ENCODE measurements around the gene LRRC52.

Gene LRRC52

DNA sequence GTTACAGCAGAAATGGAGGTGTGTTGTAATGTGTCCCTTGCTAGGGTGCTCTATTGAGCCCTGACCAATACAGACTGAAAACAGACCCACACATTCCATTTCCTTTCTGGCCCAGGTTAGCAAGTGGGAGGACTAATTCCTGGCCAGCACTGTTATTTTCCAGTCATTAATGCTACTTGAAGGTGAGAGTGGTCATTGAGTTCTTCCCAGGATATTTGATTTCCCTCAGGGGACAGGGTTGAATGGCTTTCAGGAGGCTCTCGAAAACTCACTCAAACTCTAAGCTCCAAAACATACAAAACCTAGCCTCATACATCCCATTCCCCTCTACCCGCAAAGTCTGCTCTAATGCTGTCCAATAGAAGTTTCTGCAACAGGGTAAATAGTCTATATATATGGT is 6.2 kb downstream of the LRRC52 start:
- peaks cover 22% of the 10 kb centered on the region for H3K27me3 Mint-ChIP-seq
- H3K9me3 Mint-ChIP-seq, result no peaks in the 10 kb centered on the region
- H3K27ac Mint-ChIP-seq, result no peak overlapping the region
- no peak overlapping the region for H3K4me3 Mint-ChIP-seq
- no peaks in the 10 kb centered on the region for H3K36me3 Mint-ChIP-seq (ENCODE audit: low read depth)
- intact Hi-C loops (cut with micrococcal nuclease), result no loop called here
- H3K4me1 Mint-ChIP-seq (ENCODE audit: low read depth), result no peaks in the 10 kb centered on the region

DNA sequence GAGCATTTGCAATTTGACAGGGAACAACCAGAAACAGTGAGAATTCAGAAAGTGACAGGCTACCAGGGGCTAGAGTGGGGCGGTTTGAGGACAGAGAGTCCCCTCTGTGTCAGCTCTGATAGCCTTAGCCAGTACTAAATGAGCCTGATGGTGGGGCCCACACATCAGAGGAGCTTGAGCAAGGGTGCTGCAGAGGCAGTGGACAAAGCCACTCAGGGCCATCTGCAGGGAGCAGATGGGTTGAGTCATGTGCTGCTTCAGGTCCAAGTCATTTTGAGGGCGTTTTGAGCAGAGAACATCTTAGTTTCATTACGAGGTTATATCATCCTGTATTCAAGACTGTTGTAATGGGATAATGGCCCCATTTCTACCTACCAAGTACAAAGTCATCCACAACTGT is 7.7 kb downstream of the LRRC52 start:
- Mint-ChIP-seq H3K4me3 (no peak overlapping the region), H3K27ac (no peak overlapping the region), H3K4me1 (ENCODE audit: low read depth) (no peaks in the 10 kb centered on the region), H3K27me3 (peaks cover 16% of the 10 kb centered on the region), H3K36me3 (ENCODE audit: low read depth) (no peaks in the 10 kb centered on the region), H3K9me3 (no peaks in the 10 kb centered on the region)
- intact Hi-C loops (cut with micrococcal nuclease), result no loop called here

DNA sequence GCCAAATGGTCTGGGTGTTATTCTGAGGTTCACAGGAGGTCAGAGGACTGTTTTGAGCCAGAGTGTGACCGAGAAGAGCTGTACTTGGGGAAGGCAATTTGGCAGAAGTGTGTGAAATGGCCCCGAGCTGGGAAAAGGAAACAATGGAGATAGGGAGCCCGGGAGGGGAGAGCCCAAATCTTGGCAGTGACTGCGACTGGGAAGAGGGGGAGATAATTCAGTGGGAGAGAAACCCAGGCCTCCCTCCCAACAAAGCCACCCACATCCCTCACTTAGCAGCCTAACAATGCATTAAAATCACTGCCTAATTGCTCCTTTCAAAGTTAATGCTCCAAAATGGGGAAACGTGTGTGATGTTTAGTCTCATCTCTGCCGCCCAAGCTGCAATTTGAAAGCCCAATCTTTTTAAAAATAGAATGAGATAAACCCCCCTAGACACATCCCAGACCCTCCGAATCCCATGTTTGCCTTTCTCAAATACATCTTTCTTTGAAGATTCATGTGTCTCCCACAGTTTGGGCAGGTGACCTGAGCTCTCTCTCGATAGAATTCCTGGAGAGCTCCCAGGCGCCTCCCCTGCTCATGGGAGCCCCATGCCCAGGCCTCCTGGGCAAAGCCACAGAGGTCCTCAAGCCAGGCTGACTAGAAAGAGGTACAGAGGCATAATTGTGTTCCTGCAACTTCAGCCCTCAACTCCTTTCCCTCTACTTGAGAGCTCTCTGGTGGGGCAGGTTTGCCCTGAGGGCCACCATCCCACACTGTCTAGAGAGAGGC is 17.3 kb downstream of the LRRC52 start:
- Mint-ChIP-seq H3K9me3 (no peaks in the 10 kb centered on the region), H3K27me3 (peaks cover 36% of the 10 kb centered on the region)

DNA sequence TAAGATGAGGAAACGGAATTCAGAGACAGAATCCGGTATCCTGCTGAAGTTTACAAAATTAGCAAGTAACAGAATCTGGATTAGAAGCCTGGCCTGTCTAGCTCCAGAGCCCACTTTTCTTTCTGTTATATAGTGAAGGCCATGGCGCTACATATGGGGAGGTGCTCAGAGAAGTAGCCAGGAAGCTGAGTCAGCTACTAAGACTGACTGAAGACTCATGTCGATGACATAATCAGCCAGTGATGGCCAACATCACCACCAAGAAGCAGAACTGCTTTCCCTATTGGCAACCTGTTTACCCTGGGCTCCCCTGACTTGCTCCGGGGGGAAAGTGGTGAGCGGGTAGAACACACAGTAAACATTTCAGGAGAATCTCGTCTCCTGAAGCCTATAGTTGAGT is 18.8 kb downstream of the LRRC52 start:
- Mint-ChIP-seq H3K4me1 (ENCODE audit: low read depth) (no peaks in the 10 kb centered on the region), H3K27ac (no peak overlapping the region), H3K27me3 (peaks cover 39% of the 10 kb centered on the region), H3K4me3 (no peak overlapping the region), H3K36me3 (ENCODE audit: low read depth) (no peaks in the 10 kb centered on the region), H3K9me3 (no peaks in the 10 kb centered on the region)
- intact Hi-C loops (cut with micrococcal nuclease), result no loop called here

More for the DNA sequence above, 17.3 kb downstream of the LRRC52 start:
- no peaks in the 10 kb centered on the region for H3K36me3 Mint-ChIP-seq (ENCODE audit: low read depth)
- H3K4me3 Mint-ChIP-seq, result no peak overlapping the region
- intact Hi-C loops (cut with micrococcal nuclease), result no loop called here
- no peaks in the 10 kb centered on the region for H3K4me1 Mint-ChIP-seq (ENCODE audit: low read depth)
- H3K27ac Mint-ChIP-seq, result no peak overlapping the region

DNA sequence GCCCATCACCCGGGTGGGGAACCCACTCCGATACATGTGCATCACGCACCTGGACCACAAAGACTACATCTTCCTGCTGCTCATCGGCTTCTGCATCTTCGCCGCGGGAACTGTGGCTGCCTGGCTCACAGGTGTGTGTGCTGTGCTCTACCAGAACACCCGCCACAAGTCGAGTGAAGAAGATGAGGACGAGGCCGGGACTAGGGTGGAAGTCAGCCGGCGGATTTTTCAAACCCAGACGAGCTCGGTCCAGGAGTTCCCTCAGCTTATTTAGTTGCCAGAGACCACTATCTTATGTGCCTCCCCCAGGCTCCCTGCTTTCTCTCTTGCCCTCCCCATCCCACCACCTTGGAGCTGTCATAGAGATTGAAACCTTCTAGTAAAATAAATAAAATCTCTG is 19.8 kb downstream of the LRRC52 start:
- H3K27ac Mint-ChIP-seq, result no peak overlapping the region
- intact Hi-C loops (cut with micrococcal nuclease), result no loop called here
- H3K4me1 Mint-ChIP-seq (ENCODE audit: low read depth), result no peaks in the 10 kb centered on the region
- no peaks in the 10 kb centered on the region for H3K36me3 Mint-ChIP-seq (ENCODE audit: low read depth)
- H3K27me3 Mint-ChIP-seq, result peaks cover 35% of the 10 kb centered on the region
- H3K4me3 Mint-ChIP-seq, result no peak overlapping the region
- H3K9me3 Mint-ChIP-seq, result no peaks in the 10 kb centered on the region

DNA sequence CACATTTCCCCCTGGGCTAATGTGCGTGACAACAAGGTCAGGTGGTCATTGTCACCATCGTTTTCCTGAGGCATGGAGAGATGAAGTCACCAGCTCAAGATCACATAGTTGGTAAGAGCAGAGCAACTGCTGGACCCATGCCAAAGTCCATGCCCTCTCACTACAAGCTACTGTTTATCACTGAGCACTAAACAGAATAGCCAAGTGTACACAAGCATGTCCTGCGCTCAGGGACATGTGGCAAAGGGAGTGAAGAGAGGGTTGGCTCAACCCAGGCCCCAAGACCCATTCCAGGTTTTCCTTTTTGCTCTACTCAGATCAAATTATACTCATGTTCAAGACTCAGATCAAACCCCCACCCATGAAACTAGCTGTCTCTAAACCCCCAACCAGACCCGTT is 20.8 kb downstream of the LRRC52 start:
- intact Hi-C loops (cut with micrococcal nuclease), result no loop called here

DNA sequence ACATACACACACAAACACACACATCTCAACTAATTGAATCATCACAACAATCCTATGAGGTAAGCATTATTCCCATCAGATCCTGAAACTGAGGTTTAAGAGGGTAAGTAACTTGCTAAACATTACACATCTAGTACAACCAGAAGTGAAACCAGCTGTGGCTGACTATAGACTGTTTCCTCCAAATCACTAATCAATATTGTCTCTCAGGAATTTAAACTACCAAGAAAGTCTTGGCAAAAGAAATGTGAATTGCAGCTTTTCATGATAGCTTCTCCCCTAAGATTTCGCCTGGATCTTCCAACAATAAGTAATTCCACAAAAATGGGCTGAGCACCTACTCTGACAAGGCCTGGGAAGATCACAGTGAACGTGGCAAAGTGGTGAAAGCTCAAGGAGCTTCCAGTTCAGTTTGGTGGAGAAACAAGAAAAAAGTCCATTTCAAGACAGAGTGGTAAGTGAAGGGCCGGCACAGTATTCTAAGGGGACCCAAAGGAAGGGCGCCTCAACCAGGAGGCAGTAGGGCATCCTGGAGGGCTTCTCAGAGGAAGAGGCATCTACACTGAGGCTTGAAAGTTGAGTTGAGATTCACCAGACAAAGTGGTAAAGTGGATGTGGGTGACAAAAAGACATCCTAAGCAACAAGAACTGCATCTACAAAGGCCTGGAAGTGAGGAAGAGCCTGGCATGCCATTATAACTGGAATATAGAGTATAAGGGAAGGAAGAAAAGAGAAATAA is 22.1 kb downstream of the LRRC52 start:
- intact Hi-C loops (cut with micrococcal nuclease), result no loop called here
- Mint-ChIP-seq H3K27me3 (peaks cover 28% of the 10 kb centered on the region), H3K9me3 (no peaks in the 10 kb centered on the region), H3K27ac (no peak overlapping the region), H3K4me3 (no peak overlapping the region), H3K4me1 (ENCODE audit: low read depth) (no peaks in the 10 kb centered on the region), H3K36me3 (ENCODE audit: low read depth) (no peaks in the 10 kb centered on the region)

More for the DNA sequence above, 20.8 kb downstream of the LRRC52 start:
- Mint-ChIP-seq H3K4me3 (no peak overlapping the region), H3K4me1 (ENCODE audit: low read depth) (no peaks in the 10 kb centered on the region), H3K36me3 (ENCODE audit: low read depth) (no peaks in the 10 kb centered on the region), H3K27ac (no peak overlapping the region), H3K27me3 (peaks cover 33% of the 10 kb centered on the region), H3K9me3 (no peaks in the 10 kb centered on the region)

DNA sequence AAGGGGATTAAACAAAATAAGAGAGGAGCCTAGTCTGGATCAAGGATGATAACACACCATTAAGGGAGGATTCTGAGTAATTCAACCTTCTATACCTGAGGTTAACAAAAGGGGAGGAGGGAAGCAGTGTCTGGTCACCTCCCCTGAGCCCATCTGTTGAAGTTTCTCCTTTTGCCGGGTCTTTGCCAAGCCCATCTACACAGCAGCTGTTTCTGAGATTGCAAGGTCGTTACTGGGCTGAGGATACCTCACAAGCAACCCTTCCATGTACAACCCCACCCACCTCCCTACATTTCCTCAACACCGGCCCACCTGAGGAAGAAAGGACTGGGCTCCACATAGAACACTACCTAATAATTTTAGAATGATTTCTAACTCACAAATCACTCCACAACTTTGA is 26.3 kb downstream of the LRRC52 start:
- Mint-ChIP-seq H3K36me3 (ENCODE audit: low read depth) (no peaks in the 10 kb centered on the region), H3K4me1 (ENCODE audit: low read depth) (no peaks in the 10 kb centered on the region), H3K27ac (no peak overlapping the region), H3K9me3 (no peaks in the 10 kb centered on the region), H3K4me3 (no peak overlapping the region), H3K27me3 (peaks cover 19% of the 10 kb centered on the region)
- intact Hi-C loops (cut with micrococcal nuclease), result no loop called here

DNA sequence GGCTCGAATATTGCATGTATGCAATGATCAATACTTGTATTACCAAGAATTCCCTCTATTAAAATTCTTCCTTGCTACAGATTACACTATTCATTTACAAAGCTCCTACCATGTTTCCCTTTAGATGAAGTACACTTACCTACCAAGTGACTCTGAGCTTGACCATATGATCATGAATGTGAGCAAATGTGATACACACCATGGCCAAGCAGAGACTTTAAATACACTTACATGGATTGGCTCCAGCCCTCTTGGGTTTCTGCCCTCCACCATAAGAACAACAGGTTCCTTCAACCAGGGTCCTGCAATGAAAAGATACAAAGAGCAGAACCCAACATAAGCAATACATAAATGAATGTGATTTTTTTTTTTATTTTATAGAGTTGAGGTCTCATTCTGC is 30.0 kb downstream of the LRRC52 start:
- Mint-ChIP-seq H3K9me3 (no peaks in the 10 kb centered on the region), H3K36me3 (ENCODE audit: low read depth) (no peaks in the 10 kb centered on the region), H3K27me3 (peaks cover 20% of the 10 kb centered on the region), H3K4me1 (ENCODE audit: low read depth) (no peaks in the 10 kb centered on the region), H3K27ac (no peak overlapping the region), H3K4me3 (no peak overlapping the region)
- intact Hi-C loops (cut with micrococcal nuclease), result no loop called here

DNA sequence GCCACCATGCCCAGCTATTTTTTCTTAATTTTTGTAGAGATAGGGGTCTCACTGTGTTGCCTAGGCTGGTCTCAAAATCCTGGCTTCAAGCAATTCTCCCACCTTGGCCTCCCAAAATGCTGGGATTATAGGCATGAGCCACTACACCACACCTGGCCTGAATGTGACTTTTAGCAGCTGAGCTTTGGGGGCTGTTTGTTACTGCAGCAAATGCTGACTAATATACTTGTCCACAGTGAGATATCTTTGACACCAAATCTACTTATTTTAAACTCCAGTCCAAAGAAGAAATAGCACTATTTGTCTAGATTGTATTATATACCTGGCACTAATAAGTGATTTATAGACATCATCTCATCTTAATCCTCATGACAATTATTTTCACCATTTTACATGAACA is 30.5 kb downstream of the LRRC52 start:
- Mint-ChIP-seq H3K4me3 (no peak overlapping the region), H3K36me3 (ENCODE audit: low read depth) (no peaks in the 10 kb centered on the region), H3K4me1 (ENCODE audit: low read depth) (no peaks in the 10 kb centered on the region), H3K27ac (no peak overlapping the region), H3K27me3 (peaks cover 24% of the 10 kb centered on the region), H3K9me3 (no peaks in the 10 kb centered on the region)
- intact Hi-C loops (cut with micrococcal nuclease), result no loop called here

DNA sequence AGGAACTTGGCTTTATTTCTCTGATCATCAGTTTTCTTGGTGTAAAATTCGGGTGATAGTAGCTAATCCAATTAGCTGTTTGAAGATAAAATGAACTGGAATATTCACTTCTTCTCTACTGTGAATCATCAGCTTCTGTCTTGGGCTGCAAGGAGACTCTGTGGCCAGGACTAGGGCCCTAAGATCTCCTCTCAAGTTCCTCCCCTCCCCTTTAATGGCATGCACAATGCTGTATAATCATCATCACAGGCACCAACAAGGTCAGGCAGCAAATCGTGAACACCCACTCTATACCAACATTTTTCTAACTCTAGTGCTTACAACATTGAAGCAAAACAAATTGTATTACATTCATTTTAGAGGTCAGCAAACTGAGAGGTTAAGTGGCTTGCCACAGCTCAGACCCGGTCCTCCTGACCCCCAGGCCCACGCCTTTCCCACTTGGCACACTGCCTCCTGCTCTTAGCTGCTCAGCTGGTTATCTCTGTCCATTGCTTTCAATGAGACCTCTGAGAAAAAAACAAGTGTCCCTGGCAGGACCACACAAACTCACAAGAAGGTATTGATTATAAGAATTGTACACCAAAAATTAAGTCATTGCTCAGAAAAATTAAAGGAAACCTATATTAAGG is 31.8 kb downstream of the LRRC52 start:
- H3K9me3 Mint-ChIP-seq, result no peaks in the 10 kb centered on the region
- peaks cover 30% of the 10 kb centered on the region for H3K27me3 Mint-ChIP-seq
- intact Hi-C loops (cut with micrococcal nuclease), result no loop called here

DNA sequence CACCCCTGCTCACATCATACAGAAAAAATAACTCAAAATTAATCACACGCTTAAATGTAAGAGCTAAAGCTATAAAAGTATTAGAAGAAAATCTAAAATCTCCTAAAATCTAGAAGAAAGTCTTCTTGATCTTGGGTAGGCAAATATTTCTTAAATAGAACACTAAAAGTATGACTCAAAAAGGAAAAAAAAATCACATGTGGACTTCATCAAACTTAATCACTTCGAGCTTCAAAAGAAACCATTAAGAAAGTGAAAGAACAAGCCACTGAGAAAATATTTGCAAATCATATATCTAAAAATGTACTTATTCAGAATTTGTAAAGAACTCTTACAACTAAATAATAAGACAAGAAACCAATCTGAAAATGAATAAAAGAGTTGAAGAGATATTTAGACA is 32.7 kb downstream of the LRRC52 start:
- Mint-ChIP-seq H3K27me3 (peaks cover 31% of the 10 kb centered on the region), H3K9me3 (no peaks in the 10 kb centered on the region), H3K4me1 (ENCODE audit: low read depth) (no peaks in the 10 kb centered on the region), H3K4me3 (no peak overlapping the region), H3K36me3 (ENCODE audit: low read depth) (no peaks in the 10 kb centered on the region), H3K27ac (no peak overlapping the region)
- intact Hi-C loops (cut with micrococcal nuclease), result no loop called here

More for the DNA sequence above, 31.8 kb downstream of the LRRC52 start:
- no peak overlapping the region for H3K4me3 Mint-ChIP-seq
- H3K36me3 Mint-ChIP-seq (ENCODE audit: low read depth), result no peaks in the 10 kb centered on the region
- no peaks in the 10 kb centered on the region for H3K4me1 Mint-ChIP-seq (ENCODE audit: low read depth)
- H3K27ac Mint-ChIP-seq, result no peak overlapping the region

DNA sequence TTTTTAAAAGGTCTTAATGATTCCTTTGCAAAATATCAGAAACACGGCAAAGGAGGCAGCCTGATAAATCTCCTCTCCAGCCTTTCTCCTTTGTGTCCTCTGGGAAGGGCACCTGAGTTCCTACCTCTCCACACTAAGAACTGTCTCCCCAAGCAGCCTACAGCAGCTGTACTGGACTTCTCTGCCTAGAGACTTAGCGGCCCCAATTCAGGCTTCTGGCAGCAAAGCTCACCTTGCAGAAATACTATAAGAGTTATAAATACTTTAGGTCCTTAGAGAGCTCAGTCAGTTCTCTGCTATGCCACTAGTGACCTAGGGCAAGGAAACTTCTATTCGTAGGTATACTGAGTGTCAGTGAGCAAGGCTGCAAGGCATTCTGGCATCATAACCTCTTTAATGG is 33.9 kb downstream of the LRRC52 start:
- Mint-ChIP-seq H3K36me3 (ENCODE audit: low read depth) (no peaks in the 10 kb centered on the region), H3K9me3 (no peaks in the 10 kb centered on the region), H3K4me1 (ENCODE audit: low read depth) (no peaks in the 10 kb centered on the region), H3K27ac (no peak overlapping the region), H3K4me3 (no peak overlapping the region), H3K27me3 (peaks cover 27% of the 10 kb centered on the region)
- intact Hi-C loops (cut with micrococcal nuclease), result no loop called here
